Gastroesophageal sphincter (tissue), 2 donors: ENCODE results near the gene EIF3B.

ENCODE experiments used
- POLR2A ChIP-seq, 2 donors: fragments of 450-650 bp; IDR thresholded peaks; one replicate each; pipeline ENCODE4 v1.6.1; 2017; ENCODE audit warnings: antibody characterized with exemption in 2 of 2, mild to moderate bottlenecking in 2 of 2, moderate library complexity in 1 of 2
- POLR2AphosphoS5 ChIP-seq: sonication (generic); formaldehyde crosslinking; IDR thresholded peaks from one replicate; pipeline ENCODE4 v1.6.1; 2017; ENCODE audit warnings: antibody characterized with exemption

DNA sequence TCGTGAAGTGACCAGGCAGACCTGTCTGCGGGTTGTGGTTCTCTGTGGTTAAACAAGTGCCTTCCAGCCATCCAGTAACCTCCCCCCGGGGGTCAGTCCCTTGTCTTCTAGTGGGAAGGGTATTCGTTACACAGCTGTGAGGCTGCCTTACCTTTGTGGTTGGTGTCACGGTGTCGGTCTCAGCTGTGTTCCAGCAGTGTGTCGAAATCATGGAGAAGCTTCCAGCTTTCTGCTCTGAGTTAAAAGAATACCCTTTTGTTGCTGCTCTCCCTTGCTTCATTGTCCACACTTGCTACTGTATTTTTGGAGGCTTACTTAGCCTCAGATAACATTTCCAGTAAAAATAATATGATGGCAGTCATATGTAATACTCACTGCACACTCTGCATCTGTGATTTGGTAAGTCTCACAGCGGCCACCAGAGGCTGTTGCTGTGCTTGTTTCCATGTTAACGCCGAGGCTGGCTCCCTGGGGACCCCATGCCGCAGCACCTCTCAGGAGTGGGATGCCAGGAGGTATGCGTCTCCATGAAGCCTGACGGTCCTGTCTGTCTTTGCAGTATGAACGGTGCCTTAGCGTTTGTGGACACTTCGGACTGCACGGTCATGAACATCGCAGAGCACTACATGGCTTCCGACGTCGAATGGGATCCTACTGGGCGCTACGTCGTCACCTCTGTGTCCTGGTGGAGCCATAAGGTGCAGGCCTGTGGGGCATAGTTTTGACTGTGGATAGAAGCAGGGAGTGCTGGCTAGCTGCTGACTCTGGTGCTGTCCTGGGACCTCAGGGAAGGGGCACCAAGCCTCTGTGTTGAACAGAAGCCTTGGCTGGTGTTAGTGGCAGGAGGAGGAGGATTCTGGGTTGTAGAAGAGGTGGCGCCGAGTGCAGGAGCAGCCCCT is 20.5 kb downstream of the EIF3B start:
- TF ChIP-seq POLR2A (IDR thresholded peaks at IDR 0.05) (no peak), POLR2AphosphoS5 (no peak)
